ENCODE results near the gene PROCA1. TPM values are rescaled to one million over a fixed set of nuclear protein-coding genes. Genes with fewer than 3 reads are reported as not detected.

The PROCA1 gene
- total RNA-seq, 2 experiments from 2014 or later: 5.0 to 5.1 TPM

GRCh38 chr17:28728364-28729200 is 16.9 kb upstream of the PROCA1 start, which contains the start of gene NEK8:
TSS of gene NEK8 (plus strand) at chr17:28728788. CDS start at chr17:28728814, 26 bp downstream.
- Mint-ChIP-seq H3K4me3 (peak within 1 kb of the TSS; percentile 100), H3K27ac (peak within 1 kb of the TSS; percentile 99), H3K9me3 (no peaks in the 10 kb centered on the region), H3K36me3 (ENCODE audit: low read depth) (peaks cover 24% of the 10 kb centered on the region), H3K27me3 (no peaks in the 10 kb centered on the region), H3K4me1 (ENCODE audit: low read depth) (peaks cover 29% of the 10 kb centered on the region)
- DNase-seq: peak; percentile 100
- intact Hi-C loops (cut with micrococcal nuclease): loop anchor here (5.0 kb wide), 3 partner anchors 34 to 174 kb away; partner anchors contain the start of gene DHRS13
- ATAC-seq: peak; percentile 61
- TF ChIP-seq CTCF (IDR thresholded peaks at IDR 0.05): no peak
- ChIA-PET POLR2A (interaction anchor here (0.7 to 11.5 kb wide), 10 partner anchors 9 to 224 kb away, joined by 3 to 480 read pairs (median 8); partner anchors contain the start of genes DHRS13, FLOT2, PHF12 and PROCA1), CTCF (interaction anchor here (0.9 to 13.9 kb wide), 16 partner anchors 9 to 388 kb away, joined by 3 to 609 read pairs (median 16); partner anchors contain the start of genes BLTP2, DHRS13, PHF12 and PROCA1)

DNA sequence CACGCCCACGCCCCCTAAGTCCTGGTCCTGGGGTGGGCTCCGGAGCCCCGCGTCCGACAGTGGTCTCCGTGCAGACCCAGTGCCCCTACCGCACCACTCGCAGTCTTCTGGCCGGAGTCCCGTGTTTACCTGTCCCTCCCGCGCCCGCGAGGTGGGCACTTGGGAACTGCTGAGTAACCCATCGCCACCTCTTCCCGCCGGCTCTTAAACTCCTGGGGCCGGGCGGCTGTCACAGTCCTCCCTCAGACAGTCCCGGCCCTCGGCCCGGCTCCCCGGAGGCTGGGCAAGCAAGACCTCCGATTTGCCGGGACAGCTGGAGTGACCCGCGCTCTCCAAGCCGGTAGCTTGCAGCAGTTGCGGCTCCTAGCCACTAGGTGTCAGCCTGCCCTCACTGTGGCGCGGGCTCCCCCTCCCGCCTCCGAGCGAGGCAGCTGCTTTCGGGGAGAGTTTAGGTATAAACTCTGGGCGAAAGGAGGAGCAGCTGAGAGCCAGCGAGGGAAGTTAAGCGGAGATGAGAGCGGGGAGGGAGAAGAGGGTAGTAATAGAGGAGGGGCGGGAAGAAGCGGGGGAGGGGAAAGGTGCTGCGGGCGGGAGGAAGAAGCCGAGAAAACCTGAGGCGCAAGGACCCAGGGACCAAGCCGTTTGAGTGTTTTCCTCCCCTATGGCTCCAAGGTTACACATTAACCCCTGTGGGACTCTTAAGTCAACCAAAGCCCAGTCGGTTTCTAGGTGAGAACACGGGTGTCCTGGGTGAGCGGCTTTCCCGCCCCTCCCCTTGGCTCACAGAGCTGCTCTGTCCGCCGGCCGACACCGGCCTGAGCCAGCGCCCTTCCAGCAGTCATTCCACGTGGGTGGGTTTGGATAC is 15.2 kb upstream of the PROCA1 start:
- peak overlapping the region; percentile 99 for H3K27ac Mint-ChIP-seq
- intact Hi-C loops (cut with micrococcal nuclease): loop anchor here (1.0 to 5.0 kb wide), 5 partner anchors 23 to 222 kb away; partner anchors contain the start of gene DHRS13
- ChIA-PET POLR2A (interaction anchor here (0.7 to 11.5 kb wide), 26 partner anchors 7 to 225 kb away, joined by 3 to 480 read pairs (median 4); partner anchors contain the start of genes BLTP2, FAM222B, FLOT2 and PHF12), CTCF (interaction anchor here (0.6 to 13.9 kb wide), 57 partner anchors 8 to 413 kb away, joined by 3 to 609 read pairs (median 5); partner anchors contain the start of genes BLTP2, DHRS13, FAM222B and FLOT2)
- no peaks in the 10 kb centered on the region for H3K9me3 Mint-ChIP-seq
- H3K36me3 Mint-ChIP-seq (ENCODE audit: low read depth): peaks cover 39% of the 10 kb centered on the region
- DNase-seq (peak; percentile 95), ATAC-seq (peak; percentile 50)
- no peaks in the 10 kb centered on the region for H3K27me3 Mint-ChIP-seq
- peak overlapping the region; percentile 100 for H3K4me3 Mint-ChIP-seq
- peak; percentile 100 for TF ChIP-seq CTCF (IDR thresholded peaks at IDR 0.05)
- H3K4me1 Mint-ChIP-seq (ENCODE audit: low read depth): peaks cover 39% of the 10 kb centered on the region

- Mint-ChIP-seq H3K4me1 (ENCODE audit: low read depth) (peaks cover 39% of the 10 kb centered on the region), H3K36me3 (ENCODE audit: low read depth) (peaks cover 45% of the 10 kb centered on the region), H3K27me3 (no peaks in the 10 kb centered on the region), H3K27ac (peak within 1 kb of the TSS; percentile 99), H3K9me3 (no peaks in the 10 kb centered on the region), H3K4me3 (peak within 1 kb of the TSS; percentile 100)
- intact Hi-C loops (cut with micrococcal nuclease): loop anchor here (2.0 to 5.0 kb wide), 4 partner anchors 36 to 223 kb away; partner anchors contain the start of gene DHRS13
- CTCF ChIA-PET: interaction anchor here (0.6 to 13.9 kb wide), 50 partner anchors 9 to 414 kb away, joined by 3 to 609 read pairs (median 6); partner anchors contain the start of genes BLTP2, DHRS13, FAM222B and FLOT2
- ATAC-seq (peak; percentile 40), DNase-seq (peak; percentile 89)
- TF ChIP-seq CTCF (IDR thresholded peaks at IDR 0.05): no peak
- POLR2A ChIA-PET: interaction anchor here (0.7 to 11.5 kb wide), 16 partner anchors 13 to 226 kb away, joined by 3 to 480 read pairs (median 4); partner anchors contain the start of genes BLTP2, FAM222B, PHF12 and PROCA1
These were observed 14.5 kb upstream of the PROCA1 start, which contains the start of gene TLCD1 for GRCh38 chr17:28726226-28726626. TSS of gene TLCD1 (minus strand) at chr17:28726233. CDS start at chr17:28726097, 136 bp downstream.

DNA sequence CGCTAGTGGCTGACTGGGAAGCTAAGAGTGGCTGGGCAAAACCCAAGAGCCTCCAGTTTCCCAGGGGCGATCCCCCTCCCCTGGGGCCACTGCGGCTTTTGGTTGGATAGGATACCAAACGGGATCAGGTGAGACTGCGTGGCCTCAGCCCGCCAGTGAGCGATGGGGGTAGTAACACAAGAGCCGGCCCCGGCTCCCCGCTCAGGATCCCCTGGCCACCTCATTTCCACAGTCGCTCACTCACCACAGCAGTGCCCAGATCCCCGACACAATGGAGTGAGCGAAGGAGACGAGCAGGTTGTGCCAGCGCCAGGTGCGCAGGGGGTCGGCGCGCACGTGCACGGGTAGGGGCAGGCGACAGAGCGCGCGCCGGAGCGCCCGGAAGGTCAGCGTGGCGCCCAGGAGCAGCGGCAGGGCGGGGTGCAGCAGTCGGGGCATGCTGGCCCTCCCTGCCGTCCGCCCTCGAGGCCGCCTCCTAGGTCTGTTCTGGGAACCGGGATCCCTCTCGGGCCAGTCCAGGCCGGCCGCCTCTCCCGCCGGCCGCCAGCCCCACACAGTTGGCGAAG is 14.1 kb upstream of the PROCA1 start:
- Mint-ChIP-seq H3K27ac (peak overlapping the region; percentile 89), H3K4me1 (ENCODE audit: low read depth) (peaks cover 39% of the 10 kb centered on the region)
- ATAC-seq: peak; percentile 2

More for the DNA sequence above, 14.1 kb upstream of the PROCA1 start:
- intact Hi-C loops (cut with micrococcal nuclease): loop anchor here (2.0 to 5.0 kb wide), 4 partner anchors 37 to 223 kb away; partner anchors contain the start of gene DHRS13
- H3K4me3 Mint-ChIP-seq: peak overlapping the region; percentile 100
- ChIA-PET CTCF (interaction anchor here (1.0 to 13.9 kb wide), 30 partner anchors 9 to 386 kb away, joined by 3 to 609 read pairs (median 11); partner anchors contain the start of genes BLTP2, DHRS13, FAM222B and FLOT2), POLR2A (interaction anchor here (0.6 to 11.5 kb wide), 22 partner anchors 12 to 228 kb away, joined by 3 to 480 read pairs (median 4); partner anchors contain the start of genes BLTP2, DHRS13, FAM222B and PHF12)
- no peaks in the 10 kb centered on the region for H3K27me3 Mint-ChIP-seq
- H3K9me3 Mint-ChIP-seq: no peaks in the 10 kb centered on the region
- peak; percentile 68 for DNase-seq
- TF ChIP-seq CTCF (IDR thresholded peaks at IDR 0.05): no peak
- peaks cover 50% of the 10 kb centered on the region for H3K36me3 Mint-ChIP-seq (ENCODE audit: low read depth)
